Activated T-helper 2 cell treated with anti-CD3 and anti-CD28 coated beads, Interferon-gamma antibody, Interleukin-2, Interleukin-4, amounts not matched to agents 10 μg/mL and 5 μg/mL and 100 μg/mL, durations not matched to agents 14 hours and 24 hours and 36 hours (primary cell): ENCODE data around the gene IPO4. TPM values are rescaled to one million over a fixed set of nuclear protein-coding genes. Genes with fewer than 3 reads are reported as not detected.

Experiments
- DNase-seq: peaks from one replicate; pipeline ENCODE4 v3.0.0; 2021; ENCODE audit warnings: low spot score
- H3K27ac Mint-ChIP-seq: one replicate; pipeline ENCODE4 v1.8.0; 2021; ENCODE audit warnings: mixed read lengths
- H3K27me3 Mint-ChIP-seq: one replicate; pipeline ENCODE4 v1.8.0; 2021; ENCODE audit warnings: low read depth, mixed read lengths
- H3K36me3 Mint-ChIP-seq: one replicate; pipeline ENCODE4 v1.8.0; 2021; ENCODE audit warnings: low read depth, mixed read lengths
- H3K4me1 Mint-ChIP-seq: one replicate; pipeline ENCODE4 v1.8.0; 2021; ENCODE audit warnings: low read depth, mixed read lengths
- H3K4me3 Mint-ChIP-seq: one replicate; pipeline ENCODE4 v1.8.0; 2021; ENCODE audit warnings: low read depth, mild to moderate bottlenecking, moderate library complexity, mixed read lengths
- H3K9me3 Mint-ChIP-seq: one replicate; pipeline ENCODE4 v1.8.0; 2021; ENCODE audit warnings: mixed read lengths
- intact Hi-C: fragments of 100-400 bp; cut with micrococcal nuclease; formaldehyde crosslinking; loops from one replicate; pipeline ENCODE4 v1.15.1; 2023
- total RNA-seq: library from RNA; stranded (reverse); gene quantifications from 2 replicates; pipeline ENCODE4 v1.2.3, GENCODE V29; 2022

Gene IPO4
- total RNA-seq, 1 donor from 2014 or later, result 80.4 TPM

DNA sequence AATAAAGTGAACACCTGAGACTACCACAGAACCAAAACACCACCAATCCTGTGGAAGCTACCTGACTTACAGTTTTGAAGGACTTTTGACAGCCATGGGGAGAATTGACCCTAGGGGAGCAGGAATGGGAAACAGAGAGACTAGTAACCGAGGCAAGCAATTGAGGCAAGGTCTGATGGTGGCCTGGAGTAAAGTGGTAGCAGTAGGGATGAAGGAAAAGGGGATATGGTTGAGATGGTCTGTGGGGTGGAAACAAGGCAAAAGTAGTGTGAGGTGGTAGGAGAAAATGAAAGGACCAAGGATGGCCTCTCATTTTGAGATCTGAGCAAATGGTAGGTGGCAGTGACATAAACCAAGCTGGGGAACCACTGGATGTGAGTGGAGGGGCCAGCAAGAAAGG lies 31.8 kb downstream of the IPO4 start:
- H3K27ac Mint-ChIP-seq, result no peak overlapping the region
- no peaks in the 10 kb centered on the region for H3K9me3 Mint-ChIP-seq
- H3K4me1 Mint-ChIP-seq, result peaks cover 16% of the 10 kb centered on the region
- no peak for DNase-seq
- H3K36me3 Mint-ChIP-seq, result peaks cover 74% of the 10 kb centered on the region
- intact Hi-C loops, result no loop called here
- H3K27me3 Mint-ChIP-seq, result no peaks in the 10 kb centered on the region
- no peak overlapping the region for H3K4me3 Mint-ChIP-seq

DNA sequence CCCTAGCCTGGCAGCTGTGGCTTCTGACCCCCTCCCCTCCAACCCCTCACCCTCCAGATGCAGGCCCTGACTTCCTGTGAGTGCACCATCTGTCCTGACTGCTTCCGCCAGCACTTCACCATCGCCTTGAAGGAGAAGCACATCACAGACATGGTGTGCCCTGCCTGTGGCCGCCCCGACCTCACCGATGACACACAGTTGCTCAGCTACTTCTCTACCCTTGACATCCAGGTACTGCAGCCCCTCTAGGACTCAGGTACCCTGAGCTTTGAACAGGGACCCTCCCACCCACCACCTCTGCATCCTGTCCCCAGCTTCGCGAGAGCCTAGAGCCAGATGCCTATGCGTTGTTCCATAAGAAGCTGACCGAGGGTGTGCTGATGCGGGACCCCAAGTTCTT lies 33.5 kb downstream of the IPO4 start:
- H3K27ac Mint-ChIP-seq, result no peak overlapping the region
- no peaks in the 10 kb centered on the region for H3K9me3 Mint-ChIP-seq
- H3K27me3 Mint-ChIP-seq, result no peaks in the 10 kb centered on the region
- no peak for DNase-seq
- intact Hi-C loops, result no loop called here
- H3K4me1 Mint-ChIP-seq, result peaks cover 13% of the 10 kb centered on the region
- peaks cover 76% of the 10 kb centered on the region for H3K36me3 Mint-ChIP-seq
- H3K4me3 Mint-ChIP-seq, result no peak overlapping the region

DNA sequence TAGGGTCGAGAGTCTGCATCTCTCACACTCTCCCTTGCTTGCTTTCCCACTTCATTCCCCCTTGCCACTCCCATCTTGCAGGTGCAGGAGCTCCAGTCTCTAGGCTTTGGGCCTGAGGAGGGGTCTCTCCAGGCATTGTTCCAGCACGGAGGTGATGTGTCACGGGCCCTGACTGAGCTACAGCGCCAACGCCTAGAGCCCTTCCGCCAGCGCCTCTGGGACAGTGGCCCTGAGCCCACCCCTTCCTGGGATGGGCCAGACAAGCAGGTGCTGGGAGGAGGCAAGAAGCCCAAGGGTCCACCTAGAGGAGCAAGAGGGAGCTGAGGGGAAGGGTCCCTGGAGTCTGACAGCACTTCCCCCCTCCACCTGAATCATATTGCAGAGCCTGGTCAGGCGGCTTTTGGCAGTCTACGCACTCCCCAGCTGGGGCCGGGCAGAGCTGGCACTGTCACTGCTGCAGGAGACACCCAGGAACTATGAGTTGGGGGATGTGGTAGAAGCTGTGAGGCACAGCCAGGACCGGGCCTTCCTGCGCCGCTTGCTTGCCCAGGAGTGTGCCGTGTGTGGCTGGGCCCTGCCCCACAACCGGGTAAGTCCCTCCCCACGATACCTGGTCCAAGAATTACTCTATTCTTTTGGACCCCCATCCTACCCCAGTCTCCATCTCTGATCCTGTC lies 37.1 kb downstream of the IPO4 start:
- H3K4me1 Mint-ChIP-seq, result peaks cover 19% of the 10 kb centered on the region
- no peak for DNase-seq
- no peak overlapping the region for H3K27ac Mint-ChIP-seq
- no peak overlapping the region for H3K4me3 Mint-ChIP-seq
- no peaks in the 10 kb centered on the region for H3K9me3 Mint-ChIP-seq
- peaks cover 73% of the 10 kb centered on the region for H3K36me3 Mint-ChIP-seq
- intact Hi-C loops, result no loop called here
- no peaks in the 10 kb centered on the region for H3K27me3 Mint-ChIP-seq

DNA sequence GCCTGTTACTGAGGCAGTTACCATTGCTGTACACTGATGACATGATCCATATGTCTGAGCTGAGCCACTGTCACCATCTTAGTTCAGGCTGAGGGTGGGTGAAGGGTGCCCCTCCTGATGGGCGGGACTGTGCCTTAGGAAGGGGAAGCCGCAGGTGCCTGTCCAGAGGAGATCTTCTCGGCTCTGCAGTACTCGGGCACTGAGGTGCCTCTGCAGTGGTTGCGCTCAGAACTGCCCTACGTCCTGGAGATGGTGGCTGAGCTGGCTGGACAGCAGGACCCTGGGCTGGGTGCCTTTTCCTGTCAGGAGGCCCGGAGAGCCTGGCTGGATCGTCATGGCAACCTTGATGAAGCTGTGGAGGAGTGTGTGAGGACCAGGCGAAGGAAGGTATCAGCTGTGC lies 37.6 kb downstream of the IPO4 start:
- H3K4me3 Mint-ChIP-seq, result no peak overlapping the region
- DNase-seq, result no peak
- intact Hi-C loops, result no loop called here
- H3K9me3 Mint-ChIP-seq, result no peaks in the 10 kb centered on the region
- H3K27me3 Mint-ChIP-seq, result no peaks in the 10 kb centered on the region
- peaks cover 19% of the 10 kb centered on the region for H3K4me1 Mint-ChIP-seq
- H3K36me3 Mint-ChIP-seq, result peaks cover 73% of the 10 kb centered on the region
- H3K27ac Mint-ChIP-seq, result no peak overlapping the region

DNA sequence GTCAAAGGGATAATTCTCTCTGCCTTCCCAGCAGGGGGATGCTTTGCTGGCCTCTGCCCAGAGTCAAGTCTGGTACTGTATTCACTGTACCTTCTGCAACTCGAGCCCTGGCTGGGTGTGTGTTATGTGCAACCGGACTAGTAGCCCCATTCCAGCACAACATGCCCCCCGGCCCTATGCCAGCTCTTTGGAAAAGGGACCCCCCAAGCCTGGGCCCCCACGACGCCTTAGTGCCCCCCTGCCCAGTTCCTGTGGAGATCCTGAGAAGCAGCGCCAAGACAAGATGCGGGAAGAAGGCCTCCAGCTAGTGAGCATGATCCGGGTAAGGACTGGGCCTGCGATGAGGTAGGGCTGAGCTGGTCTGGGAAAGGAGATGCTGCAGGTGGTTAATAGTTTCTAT lies 38.0 kb downstream of the IPO4 start:
- Mint-ChIP-seq H3K36me3 (peaks cover 73% of the 10 kb centered on the region), H3K27me3 (no peaks in the 10 kb centered on the region), H3K27ac (peak overlapping the region; percentile 28), H3K9me3 (no peaks in the 10 kb centered on the region), H3K4me3 (peak overlapping the region; percentile 33), H3K4me1 (peaks cover 20% of the 10 kb centered on the region)
- intact Hi-C loops, result no loop called here
- no peak for DNase-seq

DNA sequence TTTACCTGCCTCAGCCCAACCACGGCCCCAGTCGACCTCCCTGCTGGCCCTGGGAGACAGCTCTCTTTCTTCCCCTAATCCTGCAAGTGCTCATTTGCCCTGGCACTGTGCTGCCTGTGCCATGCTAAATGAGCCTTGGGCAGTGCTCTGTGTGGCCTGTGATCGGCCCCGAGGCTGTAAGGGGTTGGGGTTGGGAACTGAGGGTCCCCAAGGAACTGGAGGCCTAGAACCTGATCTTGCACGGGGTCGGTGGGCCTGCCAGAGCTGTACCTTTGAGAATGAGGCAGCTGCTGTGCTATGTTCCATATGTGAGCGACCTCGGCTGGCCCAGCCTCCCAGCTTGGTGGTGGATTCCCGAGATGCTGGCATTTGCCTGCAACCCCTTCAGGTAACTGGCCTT lies 38.6 kb downstream of the IPO4 start:
- Mint-ChIP-seq H3K9me3 (no peaks in the 10 kb centered on the region), H3K4me3 (no peak overlapping the region), H3K27me3 (no peaks in the 10 kb centered on the region), H3K27ac (no peak overlapping the region), H3K36me3 (peaks cover 73% of the 10 kb centered on the region), H3K4me1 (peaks cover 24% of the 10 kb centered on the region)
- intact Hi-C loops, result no loop called here
- DNase-seq, result no peak

DNA sequence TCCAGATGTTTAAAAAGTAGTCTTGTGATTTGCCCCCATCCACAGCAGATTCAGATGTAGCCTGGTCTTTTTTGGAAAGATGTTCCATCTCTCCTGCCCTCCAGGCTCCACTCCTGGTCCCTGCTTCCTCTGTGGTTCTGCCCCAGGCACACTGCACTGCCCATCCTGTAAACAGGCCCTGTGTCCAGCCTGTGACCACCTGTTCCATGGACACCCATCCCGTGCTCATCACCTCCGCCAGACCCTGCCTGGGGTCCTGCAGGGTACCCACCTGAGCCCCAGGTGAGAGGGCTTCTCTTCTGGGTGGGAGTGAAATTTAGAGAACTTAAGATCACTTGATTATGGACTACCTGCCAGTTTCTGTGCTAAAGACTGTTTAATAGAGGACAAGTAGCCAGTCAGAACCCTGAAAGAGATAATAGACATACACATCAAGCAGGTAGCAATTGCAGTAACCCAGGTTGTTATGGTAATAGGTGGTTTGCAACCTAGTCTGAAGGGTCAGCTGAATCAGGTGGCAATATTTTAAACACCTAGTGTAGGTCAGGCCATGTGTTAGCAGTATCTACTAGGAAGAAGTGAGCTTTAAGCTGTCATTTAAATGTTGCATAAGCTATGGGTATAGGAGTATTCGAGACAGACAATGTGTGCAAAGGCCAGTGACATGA lies 39.2 kb downstream of the IPO4 start:
- H3K27ac Mint-ChIP-seq, result no peak overlapping the region
- no peak for DNase-seq
- H3K27me3 Mint-ChIP-seq, result no peaks in the 10 kb centered on the region
- H3K9me3 Mint-ChIP-seq, result no peaks in the 10 kb centered on the region
- intact Hi-C loops, result no loop called here
- H3K4me1 Mint-ChIP-seq, result peaks cover 30% of the 10 kb centered on the region
- peaks cover 73% of the 10 kb centered on the region for H3K36me3 Mint-ChIP-seq
- peak overlapping the region; percentile 100 for H3K4me3 Mint-ChIP-seq

DNA sequence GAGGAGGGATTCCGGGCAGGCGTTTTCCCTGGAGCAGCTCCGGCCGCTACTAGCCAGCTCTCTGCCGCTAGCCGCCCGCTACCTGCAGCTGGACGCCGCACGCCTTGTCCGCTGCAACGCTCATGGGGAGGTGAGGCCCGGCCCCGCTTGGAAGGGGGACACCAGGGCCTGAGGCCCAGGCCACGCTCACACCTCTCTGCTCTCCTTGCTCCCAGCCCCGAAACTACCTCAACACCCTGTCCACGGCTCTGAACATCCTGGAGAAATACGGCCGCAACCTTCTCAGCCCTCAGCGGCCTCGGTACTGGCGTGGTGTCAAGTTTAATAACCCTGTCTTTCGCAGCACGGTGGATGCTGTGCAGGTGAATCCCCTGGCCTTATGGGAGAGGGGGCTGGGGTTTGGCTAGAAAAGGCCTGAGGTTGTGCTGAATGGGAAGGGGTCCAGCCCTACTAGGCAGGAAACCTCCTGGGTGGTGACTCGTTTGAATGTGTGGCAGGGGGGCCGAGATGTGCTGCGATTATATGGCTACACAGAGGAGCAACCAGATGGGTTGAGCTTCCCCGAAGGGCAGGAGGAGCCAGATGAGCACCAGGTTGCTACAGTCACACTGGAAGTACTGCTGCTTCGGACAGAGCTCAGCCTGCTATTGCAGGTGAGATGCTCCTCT lies 40.7 kb downstream of the IPO4 start:
- Mint-ChIP-seq H3K9me3 (no peaks in the 10 kb centered on the region), H3K4me3 (peak overlapping the region; percentile 100), H3K27ac (peak overlapping the region; percentile 69), H3K27me3 (no peaks in the 10 kb centered on the region), H3K4me1 (peaks cover 40% of the 10 kb centered on the region), H3K36me3 (peaks cover 82% of the 10 kb centered on the region)
- no peak for DNase-seq
- intact Hi-C loops, result loop anchor here (1.0 to 2.0 kb wide), 4 partner anchors 12 to 41 kb away; partner anchors contain the start of genes DCAF11, IPO4, IRF9 and NRL

DNA sequence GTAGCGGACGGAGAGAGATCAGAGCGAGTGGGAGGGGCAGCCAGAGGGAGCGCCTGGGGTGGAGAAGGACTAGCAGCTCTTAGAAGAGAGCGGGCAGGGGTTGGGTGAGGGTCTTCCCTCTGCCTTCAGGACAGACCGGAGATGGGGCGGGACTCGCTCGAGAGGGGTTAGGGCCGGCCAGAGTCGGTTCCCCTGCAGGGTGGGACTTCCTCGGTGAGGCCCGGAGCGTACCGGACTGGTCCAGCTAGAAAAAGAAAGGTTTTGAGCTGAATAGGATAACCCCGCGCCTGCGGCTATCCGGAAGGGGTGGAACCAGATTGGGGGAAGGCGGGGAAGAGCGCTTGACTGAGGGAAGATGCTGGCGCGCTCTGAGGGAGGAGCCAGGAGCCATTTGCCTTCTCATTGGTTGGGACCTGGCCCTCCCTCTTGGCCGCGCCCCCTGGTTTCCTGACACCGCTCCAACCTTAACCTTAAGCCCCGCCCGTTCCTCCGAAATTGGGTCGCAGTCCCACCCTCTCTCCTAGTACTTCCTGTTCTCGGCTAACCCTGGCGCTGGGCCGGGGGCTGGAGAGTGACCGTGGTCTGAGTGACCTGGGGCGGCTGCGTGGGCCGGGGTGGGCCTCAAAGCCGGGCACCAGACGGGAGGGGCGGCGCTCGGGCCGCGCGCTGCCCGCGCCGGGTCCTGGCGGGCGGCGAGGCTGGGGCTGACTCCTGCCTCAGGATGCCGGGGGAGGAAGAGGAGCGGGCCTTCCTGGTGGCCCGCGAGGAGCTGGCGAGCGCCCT lies 41.4 kb downstream of the IPO4 start, which contains the start of gene RNF31:
Gene RNF31, plus strand, starts transcription at position 521 of the 783 bp plus-strand sequence. Its CDS starts 201 bp downstream, at position 722.
- H3K27me3 Mint-ChIP-seq, result no peaks in the 10 kb centered on the region
- H3K36me3 Mint-ChIP-seq, result peaks cover 81% of the 10 kb centered on the region
- H3K27ac Mint-ChIP-seq, result peak within 1 kb of the TSS; percentile 100
- intact Hi-C loops, result loop anchor here (1.0 to 2.0 kb wide), 5 partner anchors 11 to 85 kb away; partner anchors contain the start of genes DCAF11, GMPR2, IPO4 and IRF9
- H3K4me1 Mint-ChIP-seq, result peaks cover 43% of the 10 kb centered on the region
- no peaks in the 10 kb centered on the region for H3K9me3 Mint-ChIP-seq
- H3K4me3 Mint-ChIP-seq, result peak within 1 kb of the TSS; percentile 100
- peak; percentile 97 for DNase-seq

DNA sequence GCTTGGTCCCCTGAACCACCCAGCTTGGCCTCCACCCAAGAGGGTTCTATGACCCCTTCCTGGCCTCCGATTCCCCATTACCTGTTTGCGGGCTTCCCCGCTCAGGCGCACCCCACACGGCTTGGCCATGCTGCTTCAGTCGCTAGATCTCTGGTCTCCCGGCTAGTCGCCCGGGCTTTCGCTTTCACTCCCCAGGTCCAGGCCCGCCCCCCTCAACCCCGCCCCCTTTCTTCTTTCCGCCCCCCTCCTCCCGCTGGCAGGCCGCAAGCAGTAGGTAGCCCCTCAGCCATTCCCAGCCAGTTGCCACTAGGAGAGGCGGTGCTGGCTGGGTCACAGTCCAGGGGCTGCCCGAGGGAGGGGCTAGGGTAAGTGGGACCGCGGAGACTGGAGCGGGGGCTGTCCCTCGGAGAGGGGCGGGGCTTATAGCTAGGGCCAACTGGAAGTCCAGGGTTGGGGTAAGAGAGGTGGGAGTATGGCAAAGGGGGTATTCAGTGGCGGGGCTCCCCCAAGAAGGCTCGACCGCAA lies 42.1 kb downstream of the IPO4 start, which contains the start of gene PSME2:
Gene PSME2, minus strand, starts transcription at position 158 of the 525 bp plus-strand sequence. Its CDS starts 29 bp downstream, at position 129.
- intact Hi-C loops, result loop anchor here (1.0 to 2.0 kb wide), 2 partner anchors 42 to 86 kb away; partner anchors contain the start of genes GMPR2, IPO4 and NEDD8
- H3K27ac Mint-ChIP-seq, result peak within 1 kb of the TSS; percentile 100
- peaks cover 80% of the 10 kb centered on the region for H3K36me3 Mint-ChIP-seq
- H3K27me3 Mint-ChIP-seq, result no peaks in the 10 kb centered on the region
- H3K9me3 Mint-ChIP-seq, result no peaks in the 10 kb centered on the region
- DNase-seq, result peak; percentile 90
- H3K4me3 Mint-ChIP-seq, result peak within 1 kb of the TSS; percentile 100
- peaks cover 47% of the 10 kb centered on the region for H3K4me1 Mint-ChIP-seq

DNA sequence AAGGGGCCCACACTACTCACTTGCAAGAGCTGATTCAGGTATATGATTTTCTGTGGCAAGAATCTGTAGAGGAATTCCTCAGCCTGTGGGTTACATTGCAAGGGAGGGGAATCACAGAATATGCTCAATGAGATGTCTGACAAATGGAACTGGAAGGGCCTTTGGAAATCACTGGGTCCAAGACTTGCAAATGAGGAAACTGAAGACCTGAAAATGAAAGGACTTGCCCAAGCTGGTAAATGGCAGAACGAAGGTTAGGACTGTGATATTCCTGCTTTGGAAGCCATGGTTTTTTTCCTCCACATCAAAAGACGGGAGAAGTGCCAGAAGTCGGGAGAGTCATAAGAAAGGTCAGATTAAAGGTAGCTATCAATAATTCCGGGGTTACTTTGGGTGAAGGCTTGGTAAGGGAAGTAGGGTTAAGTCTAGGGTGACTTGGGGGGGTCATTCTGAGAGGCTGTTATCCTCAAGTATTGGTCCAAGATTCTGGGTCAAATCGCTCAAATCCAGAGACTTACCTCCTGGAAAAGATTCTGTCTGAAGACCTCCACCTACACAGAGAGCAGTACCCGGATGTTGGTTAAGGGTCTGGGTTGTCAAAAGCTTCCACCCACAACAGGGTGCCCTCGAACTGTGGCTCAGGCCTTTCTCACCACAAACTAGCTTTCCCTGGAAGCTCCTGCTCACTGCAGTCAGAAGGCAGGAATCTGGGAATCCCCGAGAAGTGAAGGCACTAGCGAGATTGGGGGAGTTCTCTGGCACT lies 42.7 kb downstream of the IPO4 start:
- Mint-ChIP-seq H3K4me3 (peak overlapping the region; percentile 100), H3K27me3 (no peaks in the 10 kb centered on the region), H3K27ac (peak overlapping the region; percentile 100), H3K4me1 (peaks cover 47% of the 10 kb centered on the region), H3K9me3 (no peaks in the 10 kb centered on the region), H3K36me3 (peaks cover 74% of the 10 kb centered on the region)
- DNase-seq, result no peak
- intact Hi-C loops, result loop anchor here (1.0 to 2.0 kb wide), 2 partner anchors 43 to 86 kb away; partner anchors contain the start of genes GMPR2, IPO4 and NEDD8
